Bronchial epithelial cell (primary cell): ENCODE measurements around the gene LCLAT1. TPM values are rescaled to one million over a fixed set of nuclear protein-coding genes. Genes with fewer than 3 reads are reported as not detected.

ENCODE experiments used
- DNase-seq: peaks from one replicate; pipeline ENCODE4 v3.0.0-alpha.2; 2010; ENCODE audit warnings: low read depth
- FAIRE-seq: peaks from 2 replicates; lab custom pipeline; 2011; peaks lifted over from hg19 to GRCh38; lab: Jason Lieb, UNC
- H3K27me3 ChIP-seq: 2 replicates; pipeline ENCODE4 v1.5.1; 2011; ENCODE audit warnings: low read length; ENCODE audit not compliant: control insufficient read depth, insufficient read depth
- H3K36me3 ChIP-seq: 2 replicates; pipeline ENCODE4 v1.5.1; 2011; ENCODE audit warnings: low read length; ENCODE audit not compliant: control insufficient read depth, insufficient read depth
- H3K4me3 ChIP-seq: 2 replicates; pipeline ENCODE4 v1.5.1; 2011; ENCODE audit warnings: mild to moderate bottlenecking, low read depth, low read length, control low read depth
- CTCF ChIP-seq: IDR thresholded peaks from 2 replicates; pipeline ENCODE4 v1.5.1; 2011; ENCODE audit warnings: mild to moderate bottlenecking, moderate library complexity, low read length, control low read depth, inconsistent platforms; ENCODE audit not compliant: insufficient read depth, severe bottlenecking
- total RNA-seq: library from RNA; depleted of rRNA; stranded (reverse); fragments of >200 nt; gene quantifications from 2 replicates; pipeline ENCODE4 v1.2.1, GENCODE V29; 2014

LCLAT1 gene
- total RNA-seq, 1 donor from 2014 or later, result 8.7 TPM

- no peak for TF ChIP-seq CTCF
- DNase-seq (no peak), FAIRE-seq (no peak)
- Histone ChIP-seq H3K36me3 (no peaks in the 10 kb centered on the region), H3K27me3 (no peaks in the 10 kb centered on the region), H3K4me3 (no peak overlapping the region)
Measured at GRCh38 chr2:30580391-30580790, 133.3 kb downstream of the LCLAT1 start.

- H3K4me3 ChIP-seq, result no peak overlapping the region
- no peak for DNase-seq
- no peak for TF ChIP-seq CTCF
- H3K27me3 ChIP-seq, result no peaks in the 10 kb centered on the region
- no peak for FAIRE-seq
- no peaks in the 10 kb centered on the region for H3K36me3 ChIP-seq
Measured at GRCh38 chr2:30582521-30582920, 135.5 kb downstream of the LCLAT1 start.

- H3K27me3 ChIP-seq, result no peaks in the 10 kb centered on the region
- H3K36me3 ChIP-seq, result no peaks in the 10 kb centered on the region
- DNase-seq, result no peak
- FAIRE-seq, result no peak
- H3K4me3 ChIP-seq, result no peak overlapping the region
- no peak for TF ChIP-seq CTCF
Measured at GRCh38 chr2:30583204-30583749, 136.2 kb downstream of the LCLAT1 start.

- Histone ChIP-seq H3K4me3 (no peak overlapping the region), H3K27me3 (no peaks in the 10 kb centered on the region)
- FAIRE-seq, result peak; percentile 75
Measured at GRCh38 chr2:30584116-30584515, 137.1 kb downstream of the LCLAT1 start.

GRCh38 chr2:30588994-30589393 is 141.9 kb downstream of the LCLAT1 start:
- H3K4me3 ChIP-seq, result no peak overlapping the region
- FAIRE-seq, result no peak
- no peaks in the 10 kb centered on the region for H3K36me3 ChIP-seq
- TF ChIP-seq CTCF, result no peak
- H3K27me3 ChIP-seq, result no peaks in the 10 kb centered on the region
- no peak for DNase-seq

More at GRCh38 chr2:30584116-30584515, 137.1 kb downstream of the LCLAT1 start:
- DNase-seq, result no peak
- no peaks in the 10 kb centered on the region for H3K36me3 ChIP-seq
- TF ChIP-seq CTCF, result no peak

GRCh38 chr2:30590407-30590806 is 143.4 kb downstream of the LCLAT1 start:
- FAIRE-seq (no peak), DNase-seq (no peak)

More at GRCh38 chr2:30590407-30590806, 143.4 kb downstream of the LCLAT1 start:
- no peak overlapping the region for H3K4me3 ChIP-seq
- H3K27me3 ChIP-seq, result no peaks in the 10 kb centered on the region
- TF ChIP-seq CTCF, result no peak
- no peaks in the 10 kb centered on the region for H3K36me3 ChIP-seq
